Cardiac muscle cell (in vitro differentiated cells and primary cell): ENCODE results near the gene TRMT2A. TPM values are rescaled to one million over a fixed set of nuclear protein-coding genes. Genes with fewer than 3 reads are reported as not detected.

ENCODE experiments used
- DNase-seq, 2 donors: peaks; one replicate each; pipeline versions ENCODE4 v3.0.0 to v3.0.0-alpha.2; 2010 to 2017; ENCODE audit warnings: low read depth in 1 of 2, low spot score in 1 of 2
- H3K27ac ChIP-seq: fragments of 200-600 bp; sonication (generic); 2 replicates; pipeline ENCODE4 v1.5.1; 2016
- H3K27me3 ChIP-seq: fragments of 200-600 bp; sonication (generic); 2 replicates; pipeline ENCODE4 v1.6.0; 2016; ENCODE audit warnings: control low read depth
- H3K36me3 ChIP-seq: fragments of 200-600 bp; sonication (generic); 2 replicates; pipeline ENCODE4 v1.5.1; 2016; ENCODE audit warnings: control low read depth
- H3K4me1 ChIP-seq: fragments of 200-600 bp; sonication (generic); 2 replicates; pipeline ENCODE4 v1.8.1; 2017; ENCODE audit warnings: low read depth, mild to moderate bottlenecking, mixed run types
- H3K4me3 ChIP-seq: fragments of 200-600 bp; sonication (generic); 2 replicates; pipeline ENCODE4 v1.5.1; 2016; ENCODE audit warnings: mild to moderate bottlenecking
- H3K9me3 ChIP-seq: fragments of 200-600 bp; sonication (generic); 2 replicates; pipeline ENCODE4 v1.5.1; 2017; ENCODE audit warnings: low read depth, mild to moderate bottlenecking, control low read depth
- CTCF ChIP-seq: IDR thresholded peaks from 2 replicates; pipeline ENCODE4 v1.5.1; 2012; ENCODE audit warnings: low read depth, mild to moderate bottlenecking, low read length
- polyA plus RNA-seq: library from polyadenylated mRNA; unstranded; fragments of >200 nt; fragmentation: Nextera tagmentation; extraction: Ambion mirVana; gene quantifications from 2 replicates; pipeline ENCODE4 v1.2.1, GENCODE V29; 2016
- total RNA-seq: library from RNA; depleted of rRNA; stranded (reverse); fragments of >200 nt; gene quantifications from 2 replicates; pipeline ENCODE4 v1.2.3, GENCODE V29; 2016

Gene TRMT2A
- total RNA-seq (55.7 and 71.9 TPM in 2 replicates), polyA plus RNA-seq (76.5 and 77.7 TPM in 2 replicates)

GRCh38 chr22:20116951-20117632 lies at the start of gene TRMT2A:
Gene TRMT2A, minus strand, starts transcription at chr22:20117226. Its CDS starts 320 bp downstream, at chr22:20116906.
- peak within 1 kb of the TSS; percentile 82 for H3K27ac ChIP-seq
- peak within 1 kb of the TSS; percentile 85 for H3K4me3 ChIP-seq
- peaks cover 10% of the 10 kb centered on the region for H3K4me1 ChIP-seq
- no peaks in the 10 kb centered on the region for H3K27me3 ChIP-seq
- no peaks in the 10 kb centered on the region for H3K9me3 ChIP-seq
- peaks cover 21% of the 10 kb centered on the region for H3K36me3 ChIP-seq
- TF ChIP-seq CTCF = peak; percentile 13
- DNase-seq = peak; percentile 99

- Histone ChIP-seq H3K36me3 (no peaks in the 10 kb centered on the region), H3K27ac (no peak overlapping the region), H3K27me3 (no peaks in the 10 kb centered on the region), H3K4me3 (no peak overlapping the region), H3K4me1 (no peaks in the 10 kb centered on the region), H3K9me3 (no peaks in the 10 kb centered on the region)
- TF ChIP-seq CTCF = no peak
- no peak for DNase-seq
Observed at GRCh38 chr22:20166703-20167102, 49.7 kb upstream of the TRMT2A start.

GRCh38 chr22:20165913-20166312 lies 48.9 kb upstream of the TRMT2A start:
- Histone ChIP-seq H3K36me3 (no peaks in the 10 kb centered on the region), H3K9me3 (no peaks in the 10 kb centered on the region), H3K27ac (no peak overlapping the region), H3K4me3 (no peak overlapping the region), H3K27me3 (no peaks in the 10 kb centered on the region), H3K4me1 (no peaks in the 10 kb centered on the region)
- no peak for TF ChIP-seq CTCF
- no peak for DNase-seq

GRCh38 chr22:20165421-20165820 lies 48.4 kb upstream of the TRMT2A start:
- no peak for TF ChIP-seq CTCF
- H3K9me3 ChIP-seq = no peaks in the 10 kb centered on the region
- no peaks in the 10 kb centered on the region for H3K4me1 ChIP-seq
- H3K27me3 ChIP-seq = no peaks in the 10 kb centered on the region
- no peak overlapping the region for H3K27ac ChIP-seq
- DNase-seq = no peak
- H3K36me3 ChIP-seq = no peaks in the 10 kb centered on the region
- H3K4me3 ChIP-seq = no peak overlapping the region

GRCh38 chr22:20164863-20165262 lies 47.8 kb upstream of the TRMT2A start:
- H3K9me3 ChIP-seq = no peaks in the 10 kb centered on the region
- no peak for DNase-seq
- TF ChIP-seq CTCF = no peak
- no peak overlapping the region for H3K27ac ChIP-seq
- H3K27me3 ChIP-seq = no peaks in the 10 kb centered on the region
- no peaks in the 10 kb centered on the region for H3K4me1 ChIP-seq
- H3K36me3 ChIP-seq = no peaks in the 10 kb centered on the region
- H3K4me3 ChIP-seq = no peak overlapping the region
